ENCODE data around the gene GLTPD2.
"Not testable (repeated sequence)": the region's sequence is repeated elsewhere in the genome, so short reads cannot be mapped to it uniquely, and the experiment has no call there.

The GLTPD2 gene

GRCh38 chr17:4827399-4827798 lies 38.6 kb downstream of the GLTPD2 start:
- in situ Hi-C loops (cut with HindIII; ENCODE audit: low sequenced_read_pairs): no loop called here
- TF ChIP-seq CTCF (IDR thresholded peaks at IDR 0.05; ENCODE audit: low read depth, low read length, missing control alignments): no peak
- no peak for DNase-seq (ENCODE audit: low read depth)
- H3K4me3 ChIP-seq (ENCODE audit: low read depth, low read length): no peak overlapping the region

- H3K4me3 ChIP-seq (ENCODE audit: low read depth, low read length): peak overlapping the region; percentile 85
- in situ Hi-C loops (cut with HindIII; ENCODE audit: low sequenced_read_pairs); DNase-seq (ENCODE audit: low read depth): not testable (repeated sequence)
Observed at GRCh38 chr17:4832829-4833177, 44.0 kb downstream of the GLTPD2 start.

- DNase-seq (ENCODE audit: low read depth): peak; percentile 82
- H3K4me3 ChIP-seq (ENCODE audit: low read depth, low read length): peak within 1 kb of the TSS; percentile 85
- no peak for TF ChIP-seq CTCF (IDR thresholded peaks at IDR 0.05; ENCODE audit: low read depth, low read length, missing control alignments)
- in situ Hi-C loops (cut with HindIII; ENCODE audit: low sequenced_read_pairs): no loop called here
Observed at GRCh38 chr17:4833178-4833940, 44.6 kb downstream of the GLTPD2 start, which contains the start of gene MINK1. Gene MINK1 (plus strand): TSS chr17:4833340. CDS start chr17:4833584, 244 bp downstream.

GRCh38 chr17:4833941-4834680 lies 45.3 kb downstream of the GLTPD2 start:
- TF ChIP-seq CTCF (IDR thresholded peaks at IDR 0.05; ENCODE audit: low read depth, low read length, missing control alignments): no peak
- H3K4me3 ChIP-seq (ENCODE audit: low read depth, low read length): peak overlapping the region; percentile 85
- no peak for DNase-seq (ENCODE audit: low read depth)
- in situ Hi-C loops (cut with HindIII; ENCODE audit: low sequenced_read_pairs): no loop called here

GRCh38 chr17:4834681-4835020 lies 45.9 kb downstream of the GLTPD2 start:
- DNase-seq (ENCODE audit: low read depth): no peak
- in situ Hi-C loops (cut with HindIII; ENCODE audit: low sequenced_read_pairs): loop anchor here (5.0 kb wide), 1 partner anchor 47 kb away; the partner anchor contains the start of genes GLTPD2 and VMO1
- no peak for TF ChIP-seq CTCF (IDR thresholded peaks at IDR 0.05; ENCODE audit: low read depth, low read length, missing control alignments)
- peak overlapping the region; percentile 85 for H3K4me3 ChIP-seq (ENCODE audit: low read depth, low read length)

GRCh38 chr17:4836221-4836620 lies 47.5 kb downstream of the GLTPD2 start:
- no peak for TF ChIP-seq CTCF (IDR thresholded peaks at IDR 0.05; ENCODE audit: low read depth, low read length, missing control alignments)
- DNase-seq (ENCODE audit: low read depth): no peak
- no peak overlapping the region for H3K4me3 ChIP-seq (ENCODE audit: low read depth, low read length)
- in situ Hi-C loops (cut with HindIII; ENCODE audit: low sequenced_read_pairs): loop anchor here (5.0 kb wide), 1 partner anchor 49 kb away; the partner anchor contains the start of genes GLTPD2 and VMO1
